Measurements from ENCODE around the gene ZNF697.

- TF ChIP-seq CTCF (IDR thresholded peaks at IDR 0.05): peak; percentile 94
- TF ChIP-seq SIN3A (IDR thresholded peaks at IDR 0.05; ENCODE audit: borderline replicate concordance, insufficient read depth, low read depth, low read length): no peak
These were observed 34.0 kb downstream of the ZNF697 start for GRCh38 chr1:119613769-119614720.

All from Panc1 (cell line).